Nephron progenitor cell (in vitro differentiated cells): ENCODE data around the gene RPP40.

Experiments used
- DNase-seq: peaks from one replicate; pipeline ENCODE4 v3.0.0; 2021
- H3K27ac Mint-ChIP-seq: 2 replicates; pipeline ENCODE4 v1.8.0; 2021; ENCODE audit warnings: mild to moderate bottlenecking, moderate library complexity, mixed read lengths
- H3K27me3 Mint-ChIP-seq: 2 replicates; pipeline ENCODE4 v1.8.0; 2021; ENCODE audit warnings: mild to moderate bottlenecking, low read depth, mixed read lengths; ENCODE audit not compliant: poor library complexity
- H3K36me3 Mint-ChIP-seq: 2 replicates; pipeline ENCODE4 v1.8.0; 2021; ENCODE audit warnings: low read depth, mixed read lengths
- H3K4me1 Mint-ChIP-seq: 2 replicates; pipeline ENCODE4 v1.8.0; 2021; ENCODE audit warnings: mixed read lengths
- H3K4me3 Mint-ChIP-seq: 2 replicates; pipeline ENCODE4 v1.8.0; 2021; ENCODE audit warnings: mild to moderate bottlenecking, moderate library complexity, mixed read lengths
- H3K9me3 Mint-ChIP-seq: 2 replicates; pipeline ENCODE4 v1.8.0; 2021; ENCODE audit warnings: mild to moderate bottlenecking, moderate library complexity, mixed read lengths
- CTCF ChIP-seq: fragments of 200-600 bp; sonication (generic); IDR thresholded peaks from 2 replicates; pipeline ENCODE4 v1.5.0; 2021; ENCODE audit warnings: antibody characterized with exemption

RPP40 gene

GRCh38 chr6:4999586-4999985, 4.3 kb downstream of the RPP40 start:
- H3K4me3 Mint-ChIP-seq = no peak overlapping the region
- DNase-seq = no peak
- no peaks in the 10 kb centered on the region for H3K9me3 Mint-ChIP-seq
- H3K4me1 Mint-ChIP-seq = peaks cover 8% of the 10 kb centered on the region
- peaks cover 4% of the 10 kb centered on the region for H3K27me3 Mint-ChIP-seq
- H3K36me3 Mint-ChIP-seq = peaks cover 45% of the 10 kb centered on the region
- TF ChIP-seq CTCF = no peak
- no peak overlapping the region for H3K27ac Mint-ChIP-seq

GRCh38 chr6:4997862-4998261, 6.0 kb downstream of the RPP40 start:
- H3K27me3 Mint-ChIP-seq = peaks cover 4% of the 10 kb centered on the region
- H3K4me3 Mint-ChIP-seq = no peak overlapping the region
- no peak for DNase-seq
- TF ChIP-seq CTCF = no peak
- H3K4me1 Mint-ChIP-seq = peaks cover 6% of the 10 kb centered on the region
- H3K36me3 Mint-ChIP-seq = peaks cover 50% of the 10 kb centered on the region
- no peak overlapping the region for H3K27ac Mint-ChIP-seq
- H3K9me3 Mint-ChIP-seq = no peaks in the 10 kb centered on the region

GRCh38 chr6:4994741-4995140, 9.1 kb downstream of the RPP40 start:
- H3K27me3 Mint-ChIP-seq = no peaks in the 10 kb centered on the region
- H3K36me3 Mint-ChIP-seq = peaks cover 52% of the 10 kb centered on the region
- H3K4me3 Mint-ChIP-seq = no peak overlapping the region
- H3K4me1 Mint-ChIP-seq = peaks cover 6% of the 10 kb centered on the region
- DNase-seq = no peak
- no peak overlapping the region for H3K27ac Mint-ChIP-seq
- no peak for TF ChIP-seq CTCF
- peaks cover 5% of the 10 kb centered on the region for H3K9me3 Mint-ChIP-seq

- no peak for DNase-seq
- TF ChIP-seq CTCF = no peak
- H3K4me1 Mint-ChIP-seq = peaks cover 13% of the 10 kb centered on the region
- H3K36me3 Mint-ChIP-seq = peaks cover 15% of the 10 kb centered on the region
- H3K27me3 Mint-ChIP-seq = no peaks in the 10 kb centered on the region
- peaks cover 13% of the 10 kb centered on the region for H3K9me3 Mint-ChIP-seq
- H3K27ac Mint-ChIP-seq = no peak overlapping the region
- H3K4me3 Mint-ChIP-seq = no peak overlapping the region
These were observed 16.4 kb downstream of the RPP40 start for GRCh38 chr6:4987432-4987831.

GRCh38 chr6:4986999-4987398, 16.8 kb downstream of the RPP40 start:
- H3K27me3 Mint-ChIP-seq = no peaks in the 10 kb centered on the region
- H3K4me3 Mint-ChIP-seq = no peak overlapping the region
- no peak for TF ChIP-seq CTCF
- no peak overlapping the region for H3K27ac Mint-ChIP-seq
- peaks cover 13% of the 10 kb centered on the region for H3K4me1 Mint-ChIP-seq
- peaks cover 14% of the 10 kb centered on the region for H3K36me3 Mint-ChIP-seq
- DNase-seq = no peak
- peaks cover 13% of the 10 kb centered on the region for H3K9me3 Mint-ChIP-seq

- DNase-seq = no peak
- no peak overlapping the region for H3K4me3 Mint-ChIP-seq
- H3K27me3 Mint-ChIP-seq = no peaks in the 10 kb centered on the region
- peaks cover 11% of the 10 kb centered on the region for H3K36me3 Mint-ChIP-seq
- H3K4me1 Mint-ChIP-seq = peaks cover 13% of the 10 kb centered on the region
- no peak for TF ChIP-seq CTCF
- peaks cover 40% of the 10 kb centered on the region for H3K9me3 Mint-ChIP-seq
- H3K27ac Mint-ChIP-seq = no peak overlapping the region
These were observed 20.5 kb downstream of the RPP40 start for GRCh38 chr6:4983322-4983721.
